Skeletal muscle cell (primary cell): ENCODE data around the gene MRTFB.
"Not testable (repeated sequence)": the region's sequence is repeated elsewhere in the genome, so short reads cannot be mapped to it uniquely, and the experiment has no call there.

Experiments used
- DNase-seq: peaks from one replicate; pipeline ENCODE4 v3.0.0-alpha.2; 2010; ENCODE audit warnings: low read depth
- H3K4me3 ChIP-seq: 2 replicates; pipeline ENCODE4 v1.5.1; 2011; ENCODE audit warnings: low read depth, mild to moderate bottlenecking, control low read depth, low read length, moderate library complexity

Gene MRTFB, protein sequence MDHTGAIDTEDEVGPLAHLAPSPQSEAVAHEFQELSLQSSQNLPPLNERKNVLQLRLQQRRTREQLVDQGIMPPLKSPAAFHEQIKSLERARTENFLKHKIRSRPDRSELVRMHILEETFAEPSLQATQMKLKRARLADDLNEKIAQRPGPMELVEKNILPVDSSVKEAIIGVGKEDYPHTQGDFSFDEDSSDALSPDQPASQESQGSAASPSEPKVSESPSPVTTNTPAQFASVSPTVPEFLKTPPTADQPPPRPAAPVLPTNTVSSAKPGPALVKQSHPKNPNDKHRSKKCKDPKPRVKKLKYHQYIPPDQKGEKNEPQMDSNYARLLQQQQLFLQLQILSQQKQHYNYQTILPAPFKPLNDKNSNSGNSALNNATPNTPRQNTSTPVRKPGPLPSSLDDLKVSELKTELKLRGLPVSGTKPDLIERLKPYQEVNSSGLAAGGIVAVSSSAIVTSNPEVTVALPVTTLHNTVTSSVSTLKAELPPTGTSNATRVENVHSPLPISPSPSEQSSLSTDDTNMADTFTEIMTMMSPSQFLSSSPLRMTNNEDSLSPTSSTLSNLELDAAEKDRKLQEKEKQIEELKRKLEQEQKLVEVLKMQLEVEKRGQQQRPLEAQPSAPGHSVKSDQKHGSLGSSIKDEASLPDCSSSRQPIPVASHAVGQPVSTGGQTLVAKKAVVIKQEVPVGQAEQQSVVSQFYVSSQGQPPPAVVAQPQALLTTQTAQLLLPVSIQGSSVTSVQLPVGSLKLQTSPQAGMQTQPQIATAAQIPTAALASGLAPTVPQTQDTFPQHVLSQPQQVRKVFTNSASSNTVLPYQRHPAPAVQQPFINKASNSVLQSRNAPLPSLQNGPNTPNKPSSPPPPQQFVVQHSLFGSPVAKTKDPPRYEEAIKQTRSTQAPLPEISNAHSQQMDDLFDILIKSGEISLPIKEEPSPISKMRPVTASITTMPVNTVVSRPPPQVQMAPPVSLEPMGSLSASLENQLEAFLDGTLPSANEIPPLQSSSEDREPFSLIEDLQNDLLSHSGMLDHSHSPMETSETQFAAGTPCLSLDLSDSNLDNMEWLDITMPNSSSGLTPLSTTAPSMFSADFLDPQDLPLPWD

GRCh38 chr16:14070877-14071575 is at the start of gene MRTFB:
MRTFB (plus strand) TSS chr16:14071319; CDS start chr16:14140607, 69,288 bp downstream.
- DNase-seq = no peak
- H3K4me3 ChIP-seq = peak within 1 kb of the TSS; percentile 64

DNA sequence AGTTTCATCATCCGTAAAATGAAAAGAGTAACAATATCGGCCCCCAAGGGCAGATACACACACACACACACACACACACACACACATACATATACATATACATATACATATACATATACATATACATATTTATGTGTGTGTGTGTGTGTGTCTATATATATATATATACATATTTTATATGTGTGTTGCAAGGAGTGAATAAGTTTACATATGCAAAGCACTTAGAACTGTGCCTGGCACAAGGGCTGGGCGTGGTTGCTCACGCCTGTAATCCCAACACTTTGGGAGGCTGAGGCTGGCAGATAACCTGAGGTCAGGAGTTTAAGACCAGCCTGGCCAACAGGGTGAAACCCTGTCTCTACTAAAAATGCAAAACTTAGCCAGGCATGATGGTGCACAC is 47.6 kb upstream of the MRTFB start:
- not testable (repeated sequence) for H3K4me3 ChIP-seq, DNase-seq

DNA sequence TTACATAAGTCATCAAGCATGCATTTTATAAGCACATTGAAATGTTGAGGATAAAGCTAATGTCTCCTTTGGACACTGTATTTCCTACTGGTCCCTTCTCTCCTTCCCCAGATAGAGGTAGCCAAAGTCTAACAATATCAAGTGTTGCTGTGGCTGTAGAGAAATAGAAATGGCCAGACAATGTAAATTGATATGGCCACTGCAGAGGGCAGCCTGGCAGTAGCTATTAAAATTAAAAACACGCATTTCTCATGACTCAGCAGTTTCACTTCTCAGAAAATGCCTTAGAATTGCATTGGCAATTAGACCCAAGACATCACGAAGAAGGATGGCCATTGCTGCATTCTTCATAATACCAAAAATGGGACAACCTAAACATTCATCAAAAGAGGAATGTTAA is 46.8 kb upstream of the MRTFB start:
- no peak overlapping the region for H3K4me3 ChIP-seq
- no peak for DNase-seq

DNA sequence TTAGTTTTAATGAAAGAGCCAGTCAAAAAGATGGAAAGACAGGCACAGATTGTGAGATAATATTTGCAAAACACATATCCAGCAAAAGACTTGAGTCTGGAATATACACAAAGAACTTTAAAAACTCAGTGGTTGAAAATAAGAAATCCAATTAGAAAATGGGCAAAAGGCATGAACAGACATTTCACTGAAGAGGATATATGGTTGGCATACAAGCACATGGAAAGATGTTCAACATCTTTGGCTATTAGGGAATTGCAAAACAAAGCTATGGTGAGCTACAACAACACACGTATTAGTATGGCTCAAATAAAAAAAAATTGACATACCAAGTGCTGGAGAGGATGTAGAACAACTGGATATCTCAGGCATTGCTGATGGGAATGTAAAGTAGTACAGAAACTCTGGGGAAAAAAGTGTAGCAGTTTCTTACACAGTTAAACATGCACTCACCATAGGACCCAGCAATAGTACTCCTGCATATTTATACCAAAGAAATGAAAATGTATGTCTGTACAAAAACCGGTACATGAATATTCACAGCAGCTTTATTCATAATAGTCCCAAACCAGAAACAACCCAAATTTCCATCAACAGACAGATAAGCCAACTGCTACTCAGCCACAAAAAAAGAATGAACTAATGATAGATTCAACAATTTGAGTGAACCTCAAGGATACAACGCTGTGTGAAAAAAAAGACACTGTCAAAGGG is 44.4 kb upstream of the MRTFB start:
- no peak for DNase-seq
- no peak overlapping the region for H3K4me3 ChIP-seq

DNA sequence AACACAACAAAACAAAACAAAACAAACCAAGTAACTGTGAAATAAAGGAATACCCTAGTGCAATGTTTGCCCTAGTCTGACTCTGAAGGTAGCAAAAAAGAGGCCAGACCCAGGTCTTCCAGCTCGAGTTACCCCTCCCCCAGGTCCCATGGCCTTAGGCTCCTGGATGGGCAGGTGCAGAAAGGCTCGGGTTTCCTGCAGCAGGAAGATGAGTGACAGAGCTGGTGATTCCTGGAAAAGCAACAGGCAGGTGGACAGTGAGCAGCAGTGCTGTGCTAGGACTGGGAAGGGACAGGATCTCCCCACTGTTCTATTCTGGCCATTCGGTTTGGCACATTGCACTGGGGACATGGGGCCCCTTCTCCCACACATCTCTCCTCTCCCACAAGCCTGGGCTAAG is 42.9 kb upstream of the MRTFB start:
- no peak overlapping the region for H3K4me3 ChIP-seq
- no peak for DNase-seq

- H3K4me3 ChIP-seq = no peak overlapping the region
- no peak for DNase-seq
Observed at GRCh38 chr16:14029658-14030057, 41.5 kb upstream of the MRTFB start.

DNA sequence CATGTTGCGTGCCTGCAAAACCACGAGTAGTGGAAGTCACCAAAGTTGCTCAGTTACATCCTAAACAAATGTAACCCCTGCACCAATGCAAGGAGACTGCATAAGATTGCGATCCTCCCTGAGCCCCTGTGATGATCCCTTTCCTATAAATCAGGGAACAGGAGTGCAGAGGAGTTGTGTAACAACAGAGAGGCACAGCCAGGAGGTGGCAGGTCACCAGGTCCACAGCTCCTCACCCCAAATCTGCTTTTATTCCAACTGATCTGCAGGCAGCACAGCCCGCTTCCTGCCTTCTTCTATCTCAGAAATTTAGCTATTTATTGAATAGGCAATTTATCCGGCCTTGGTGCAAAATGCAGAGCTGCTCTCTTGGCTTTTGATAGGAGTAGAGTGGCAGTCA is 36.0 kb upstream of the MRTFB start:
- no peak overlapping the region for H3K4me3 ChIP-seq
- DNase-seq = no peak

DNA sequence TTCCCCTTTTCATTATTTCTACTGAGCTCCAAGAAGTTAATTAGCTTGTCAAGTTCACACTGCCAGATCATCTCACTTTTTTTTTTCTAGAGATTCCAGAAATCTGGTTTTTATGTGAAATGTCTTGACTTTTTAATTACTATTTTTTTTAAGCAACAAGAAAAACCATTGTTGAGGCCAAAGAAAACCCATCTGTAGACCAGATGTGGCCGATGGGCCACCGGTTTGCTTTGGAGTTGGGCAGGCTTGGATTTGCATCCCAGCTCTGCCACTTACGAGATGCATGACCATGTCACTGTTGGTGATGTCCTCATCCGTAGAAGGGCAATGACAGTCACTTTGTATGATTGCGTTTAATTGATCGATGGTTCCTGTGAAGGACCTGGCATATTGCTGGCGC is 34.2 kb upstream of the MRTFB start:
- H3K4me3 ChIP-seq = no peak overlapping the region
- DNase-seq = no peak

DNA sequence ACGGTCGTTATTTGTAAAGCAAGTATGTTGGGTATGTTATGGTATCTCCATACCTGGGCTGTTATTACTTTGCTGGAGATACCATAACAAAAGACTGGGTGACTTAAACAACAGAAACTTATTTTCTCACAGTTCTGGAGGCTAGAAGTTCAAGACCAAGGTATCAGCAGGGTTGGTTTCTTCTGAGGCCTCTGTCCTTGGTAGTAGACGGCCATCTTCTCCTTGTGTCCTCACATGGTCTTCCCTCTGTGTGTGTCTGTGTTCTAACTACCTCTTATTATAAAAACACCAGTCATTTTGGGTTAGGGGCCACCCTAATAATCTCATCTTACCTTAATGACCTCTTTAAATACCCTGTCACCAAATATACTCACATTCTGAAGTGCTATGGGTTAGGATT is 33.2 kb upstream of the MRTFB start:
- H3K4me3 ChIP-seq = no peak overlapping the region
- DNase-seq = no peak

GRCh38 chr16:14041164-14041563 is 30.0 kb upstream of the MRTFB start:
- no peak for DNase-seq
- H3K4me3 ChIP-seq = no peak overlapping the region

DNA sequence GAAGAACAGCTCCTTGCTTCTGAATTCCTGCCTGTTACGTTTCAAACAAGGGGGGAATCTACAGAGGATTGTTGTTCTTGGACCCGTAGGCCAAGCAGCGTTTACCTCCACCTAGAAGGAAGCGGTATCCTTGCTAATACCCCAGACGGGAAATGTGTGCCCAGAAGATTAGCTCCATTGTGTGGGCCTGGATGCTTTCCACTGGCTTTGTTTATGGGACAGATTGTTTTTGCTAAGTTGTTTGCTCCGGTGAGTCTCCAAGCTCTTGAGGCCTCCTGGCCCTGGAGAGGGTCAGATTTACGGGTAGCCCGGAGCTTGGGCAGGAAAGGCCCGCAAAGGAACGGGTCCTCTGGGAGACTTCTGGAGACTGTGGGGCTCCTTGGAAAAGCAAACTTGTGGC is 28.4 kb upstream of the MRTFB start:
- H3K4me3 ChIP-seq = no peak overlapping the region
- DNase-seq = no peak

- no peak overlapping the region for H3K4me3 ChIP-seq
- DNase-seq = no peak
Observed at GRCh38 chr16:14043278-14043677, 27.8 kb upstream of the MRTFB start.

- H3K4me3 ChIP-seq = no peak overlapping the region
- DNase-seq = no peak
Observed at GRCh38 chr16:14043793-14044192, 27.3 kb upstream of the MRTFB start.

- not testable (repeated sequence) for DNase-seq, H3K4me3 ChIP-seq
Observed at GRCh38 chr16:14047121-14047859, 23.8 kb upstream of the MRTFB start.

- DNase-seq = no peak
- no peak overlapping the region for H3K4me3 ChIP-seq
Observed at GRCh38 chr16:14050291-14051027, 20.7 kb upstream of the MRTFB start.

- no peak overlapping the region for H3K4me3 ChIP-seq
- DNase-seq = no peak
Observed at GRCh38 chr16:14051103-14051729, 19.9 kb upstream of the MRTFB start.

DNA sequence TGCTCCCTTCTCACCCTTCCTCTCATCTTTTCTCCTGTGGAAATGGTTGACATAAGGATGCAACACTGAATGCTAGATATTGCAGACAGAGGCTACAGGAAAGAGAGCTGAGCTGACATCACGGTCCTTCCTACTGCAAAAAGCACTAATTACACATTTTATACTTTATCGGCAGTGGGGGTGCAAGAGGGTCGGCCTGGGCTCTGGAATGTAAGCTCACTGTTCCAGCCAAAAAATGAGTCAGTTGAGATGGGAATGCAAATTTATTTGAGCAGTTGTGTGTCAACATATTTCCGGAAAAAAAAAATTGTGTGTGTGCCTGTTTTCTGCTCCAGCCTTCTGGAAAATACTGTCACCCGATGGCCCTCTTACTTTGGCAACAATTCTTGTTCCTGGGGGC is 14.1 kb upstream of the MRTFB start:
- peak; percentile 6 for DNase-seq

More for the DNA sequence above, 14.1 kb upstream of the MRTFB start:
- no peak overlapping the region for H3K4me3 ChIP-seq
